ENCODE data around the gene HSPBP1.

GRCh38 chr19:55324662-55325061 is 44.8 kb upstream of the HSPBP1 start:
- TF ChIP-seq, protein P1, sequence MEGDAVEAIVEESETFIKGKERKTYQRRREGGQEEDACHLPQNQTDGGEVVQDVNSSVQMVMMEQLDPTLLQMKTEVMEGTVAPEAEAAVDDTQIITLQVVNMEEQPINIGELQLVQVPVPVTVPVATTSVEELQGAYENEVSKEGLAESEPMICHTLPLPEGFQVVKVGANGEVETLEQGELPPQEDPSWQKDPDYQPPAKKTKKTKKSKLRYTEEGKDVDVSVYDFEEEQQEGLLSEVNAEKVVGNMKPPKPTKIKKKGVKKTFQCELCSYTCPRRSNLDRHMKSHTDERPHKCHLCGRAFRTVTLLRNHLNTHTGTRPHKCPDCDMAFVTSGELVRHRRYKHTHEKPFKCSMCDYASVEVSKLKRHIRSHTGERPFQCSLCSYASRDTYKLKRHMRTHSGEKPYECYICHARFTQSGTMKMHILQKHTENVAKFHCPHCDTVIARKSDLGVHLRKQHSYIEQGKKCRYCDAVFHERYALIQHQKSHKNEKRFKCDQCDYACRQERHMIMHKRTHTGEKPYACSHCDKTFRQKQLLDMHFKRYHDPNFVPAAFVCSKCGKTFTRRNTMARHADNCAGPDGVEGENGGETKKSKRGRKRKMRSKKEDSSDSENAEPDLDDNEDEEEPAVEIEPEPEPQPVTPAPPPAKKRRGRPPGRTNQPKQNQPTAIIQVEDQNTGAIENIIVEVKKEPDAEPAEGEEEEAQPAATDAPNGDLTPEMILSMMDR (tag by site-specific recombination; IDR thresholded peaks at IDR 0.05), result no peak
- TF ChIP-seq, protein P2, sequence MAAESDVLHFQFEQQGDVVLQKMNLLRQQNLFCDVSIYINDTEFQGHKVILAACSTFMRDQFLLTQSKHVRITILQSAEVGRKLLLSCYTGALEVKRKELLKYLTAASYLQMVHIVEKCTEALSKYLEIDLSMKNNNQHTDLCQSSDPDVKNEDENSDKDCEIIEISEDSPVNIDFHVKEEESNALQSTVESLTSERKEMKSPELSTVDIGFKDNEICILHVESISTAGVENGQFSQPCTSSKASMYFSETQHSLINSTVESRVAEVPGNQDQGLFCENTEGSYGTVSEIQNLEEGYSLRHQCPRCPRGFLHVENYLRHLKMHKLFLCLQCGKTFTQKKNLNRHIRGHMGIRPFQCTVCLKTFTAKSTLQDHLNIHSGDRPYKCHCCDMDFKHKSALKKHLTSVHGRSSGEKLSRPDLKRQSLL (tag by site-specific recombination; IDR thresholded peaks at IDR 0.05), result no peak
- TF ChIP-seq, protein P3, sequence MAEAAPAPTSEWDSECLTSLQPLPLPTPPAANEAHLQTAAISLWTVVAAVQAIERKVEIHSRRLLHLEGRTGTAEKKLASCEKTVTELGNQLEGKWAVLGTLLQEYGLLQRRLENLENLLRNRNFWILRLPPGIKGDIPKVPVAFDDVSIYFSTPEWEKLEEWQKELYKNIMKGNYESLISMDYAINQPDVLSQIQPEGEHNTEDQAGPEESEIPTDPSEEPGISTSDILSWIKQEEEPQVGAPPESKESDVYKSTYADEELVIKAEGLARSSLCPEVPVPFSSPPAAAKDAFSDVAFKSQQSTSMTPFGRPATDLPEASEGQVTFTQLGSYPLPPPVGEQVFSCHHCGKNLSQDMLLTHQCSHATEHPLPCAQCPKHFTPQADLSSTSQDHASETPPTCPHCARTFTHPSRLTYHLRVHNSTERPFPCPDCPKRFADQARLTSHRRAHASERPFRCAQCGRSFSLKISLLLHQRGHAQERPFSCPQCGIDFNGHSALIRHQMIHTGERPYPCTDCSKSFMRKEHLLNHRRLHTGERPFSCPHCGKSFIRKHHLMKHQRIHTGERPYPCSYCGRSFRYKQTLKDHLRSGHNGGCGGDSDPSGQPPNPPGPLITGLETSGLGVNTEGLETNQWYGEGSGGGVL (tag by site-specific recombination; IDR thresholded peaks at IDR 0.05), result no peak
- TF ChIP-seq ZNF311 (tag by site-specific recombination; IDR thresholded peaks at IDR 0.05; ENCODE audit: borderline replicate concordance) (no peak), PATZ1 (tag by site-specific recombination; IDR thresholded peaks at IDR 0.05) (no peak), ZNF837 (tag by site-specific recombination; IDR thresholded peaks at IDR 0.05) (no peak)

Data from HEK293 (cell line).